ENCODE results near the gene TNFRSF12A. TPM values are rescaled to one million over a fixed set of nuclear protein-coding genes. Genes with fewer than 3 reads are reported as not detected.

TNFRSF12A gene
- total RNA-seq, 1 experiment from 2014 or later = 156 TPM

DNA sequence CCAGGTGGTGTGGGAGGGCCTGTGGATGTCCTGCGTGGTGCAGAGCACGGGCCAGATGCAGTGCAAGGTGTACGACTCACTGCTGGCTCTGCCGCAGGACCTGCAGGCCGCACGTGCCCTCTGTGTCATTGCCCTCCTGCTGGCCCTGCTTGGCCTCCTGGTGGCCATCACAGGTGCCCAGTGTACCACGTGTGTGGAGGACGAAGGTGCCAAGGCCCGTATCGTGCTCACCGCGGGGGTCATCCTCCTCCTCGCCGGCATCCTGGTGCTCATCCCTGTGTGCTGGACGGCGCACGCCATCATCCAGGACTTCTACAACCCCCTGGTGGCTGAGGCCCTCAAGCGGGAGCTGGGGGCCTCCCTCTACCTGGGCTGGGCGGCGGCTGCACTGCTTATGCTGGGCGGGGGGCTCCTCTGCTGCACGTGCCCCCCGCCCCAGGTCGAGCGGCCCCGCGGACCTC lies 6.6 kb upstream of the TNFRSF12A start:
- CTCF ChIA-PET = interaction anchor here (0.8 to 1.0 kb wide), 2 partner anchors 9 to 18 kb away, joined by 3 read pairs; no protein-coding TSS in a partner anchor
- no peak overlapping the region for H3K27ac ChIP-seq (ENCODE audit: low read length)

DNA sequence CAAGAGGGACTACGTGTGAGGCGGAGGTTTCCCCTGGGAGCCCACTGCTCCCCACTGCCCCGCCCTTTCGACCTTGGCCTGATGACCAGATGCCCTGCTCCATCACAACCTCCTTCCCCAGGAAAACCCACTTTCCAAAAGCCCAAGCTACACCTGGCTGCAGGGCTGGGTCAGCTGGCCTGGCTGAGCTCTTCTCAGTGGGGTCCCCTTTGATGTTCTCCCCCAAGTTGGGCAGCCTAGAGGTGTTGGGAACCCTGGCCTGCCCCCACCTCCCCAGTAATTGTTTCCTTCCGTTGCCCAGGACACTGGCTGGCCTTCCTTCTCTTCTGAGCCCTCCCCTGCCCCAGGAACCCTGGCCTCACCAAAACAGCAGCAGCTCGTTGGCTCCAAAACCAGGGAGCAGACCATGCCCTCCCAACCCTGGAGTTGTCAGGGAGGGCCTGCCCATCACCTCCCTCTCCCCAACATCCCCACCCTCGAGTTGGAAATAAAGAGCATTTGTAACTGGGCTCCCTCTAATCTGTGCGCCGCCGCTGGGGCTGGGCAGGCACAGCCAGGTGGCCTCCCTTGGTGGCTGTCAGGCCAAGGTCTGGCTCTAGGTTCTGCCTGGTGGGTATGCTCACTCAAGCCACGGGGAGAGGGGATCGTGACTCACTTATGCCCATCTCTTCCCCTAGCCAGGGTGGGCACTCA lies 6.0 kb upstream of the TNFRSF12A start:
- in situ Hi-C loops (cut with HindIII; ENCODE audit: low pct_unique_long_range_greater_than_20kb, low sequenced_read_pairs) = no loop called here
- Histone ChIP-seq H3K27ac (ENCODE audit: low read length) (no peak overlapping the region), H3K36me3 (ENCODE audit: control insufficient read depth, insufficient read depth, low read length) (no peaks in the 10 kb centered on the region), H3K9me3 (ENCODE audit: control insufficient read depth, insufficient read depth, low read depth, low read length) (no peaks in the 10 kb centered on the region), H3K27me3 (ENCODE audit: control insufficient read depth, insufficient read depth, low read length) (no peaks in the 10 kb centered on the region), H3K4me3 (ENCODE audit: low read depth in 2 of 2, low read length in 2 of 2) (no peak overlapping the region), H3K4me1 (ENCODE audit: control insufficient read depth, insufficient read depth, low read length) (peaks cover 11% of the 10 kb centered on the region; the same call in 1 of the 2 replicates)
- no peak for DNase-seq (ENCODE audit: low read depth, low spot score)
- intact Hi-C loops (cut with micrococcal nuclease; ENCODE audit: unreplicated experiment) = no loop called here
- no peak for TF ChIP-seq POLR2AphosphoS5 (IDR thresholded peaks at IDR 0.05; ENCODE audit: low read depth, low read length)
- TF ChIP-seq, protein P1, sequence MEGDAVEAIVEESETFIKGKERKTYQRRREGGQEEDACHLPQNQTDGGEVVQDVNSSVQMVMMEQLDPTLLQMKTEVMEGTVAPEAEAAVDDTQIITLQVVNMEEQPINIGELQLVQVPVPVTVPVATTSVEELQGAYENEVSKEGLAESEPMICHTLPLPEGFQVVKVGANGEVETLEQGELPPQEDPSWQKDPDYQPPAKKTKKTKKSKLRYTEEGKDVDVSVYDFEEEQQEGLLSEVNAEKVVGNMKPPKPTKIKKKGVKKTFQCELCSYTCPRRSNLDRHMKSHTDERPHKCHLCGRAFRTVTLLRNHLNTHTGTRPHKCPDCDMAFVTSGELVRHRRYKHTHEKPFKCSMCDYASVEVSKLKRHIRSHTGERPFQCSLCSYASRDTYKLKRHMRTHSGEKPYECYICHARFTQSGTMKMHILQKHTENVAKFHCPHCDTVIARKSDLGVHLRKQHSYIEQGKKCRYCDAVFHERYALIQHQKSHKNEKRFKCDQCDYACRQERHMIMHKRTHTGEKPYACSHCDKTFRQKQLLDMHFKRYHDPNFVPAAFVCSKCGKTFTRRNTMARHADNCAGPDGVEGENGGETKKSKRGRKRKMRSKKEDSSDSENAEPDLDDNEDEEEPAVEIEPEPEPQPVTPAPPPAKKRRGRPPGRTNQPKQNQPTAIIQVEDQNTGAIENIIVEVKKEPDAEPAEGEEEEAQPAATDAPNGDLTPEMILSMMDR (IDR thresholded peaks at IDR 0.05) = no peak
- no peak for TF ChIP-seq SIN3A (IDR thresholded peaks at IDR 0.05; ENCODE audit: borderline replicate concordance, insufficient read depth, low read depth, low read length)
- TF ChIP-seq TCF7L2 (IDR thresholded peaks at IDR 0.05; ENCODE audit: low read depth, low read length) = no peak
- TF ChIP-seq, protein P2, sequence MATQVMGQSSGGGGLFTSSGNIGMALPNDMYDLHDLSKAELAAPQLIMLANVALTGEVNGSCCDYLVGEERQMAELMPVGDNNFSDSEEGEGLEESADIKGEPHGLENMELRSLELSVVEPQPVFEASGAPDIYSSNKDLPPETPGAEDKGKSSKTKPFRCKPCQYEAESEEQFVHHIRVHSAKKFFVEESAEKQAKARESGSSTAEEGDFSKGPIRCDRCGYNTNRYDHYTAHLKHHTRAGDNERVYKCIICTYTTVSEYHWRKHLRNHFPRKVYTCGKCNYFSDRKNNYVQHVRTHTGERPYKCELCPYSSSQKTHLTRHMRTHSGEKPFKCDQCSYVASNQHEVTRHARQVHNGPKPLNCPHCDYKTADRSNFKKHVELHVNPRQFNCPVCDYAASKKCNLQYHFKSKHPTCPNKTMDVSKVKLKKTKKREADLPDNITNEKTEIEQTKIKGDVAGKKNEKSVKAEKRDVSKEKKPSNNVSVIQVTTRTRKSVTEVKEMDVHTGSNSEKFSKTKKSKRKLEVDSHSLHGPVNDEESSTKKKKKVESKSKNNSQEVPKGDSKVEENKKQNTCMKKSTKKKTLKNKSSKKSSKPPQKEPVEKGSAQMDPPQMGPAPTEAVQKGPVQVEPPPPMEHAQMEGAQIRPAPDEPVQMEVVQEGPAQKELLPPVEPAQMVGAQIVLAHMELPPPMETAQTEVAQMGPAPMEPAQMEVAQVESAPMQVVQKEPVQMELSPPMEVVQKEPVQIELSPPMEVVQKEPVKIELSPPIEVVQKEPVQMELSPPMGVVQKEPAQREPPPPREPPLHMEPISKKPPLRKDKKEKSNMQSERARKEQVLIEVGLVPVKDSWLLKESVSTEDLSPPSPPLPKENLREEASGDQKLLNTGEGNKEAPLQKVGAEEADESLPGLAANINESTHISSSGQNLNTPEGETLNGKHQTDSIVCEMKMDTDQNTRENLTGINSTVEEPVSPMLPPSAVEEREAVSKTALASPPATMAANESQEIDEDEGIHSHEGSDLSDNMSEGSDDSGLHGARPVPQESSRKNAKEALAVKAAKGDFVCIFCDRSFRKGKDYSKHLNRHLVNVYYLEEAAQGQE (IDR thresholded peaks at IDR 0.05; ENCODE audit: insufficient read depth in 1 of 2, low read depth in 2 of 2, low read length in 1 of 2) = no peak
- BruUV-seq (replicated peaks) = no TSS peak
- CTCF ChIA-PET = interaction anchor here (0.8 to 1.0 kb wide), 2 partner anchors 9 to 17 kb away, joined by 3 read pairs; no protein-coding TSS in a partner anchor
- no peak for ATAC-seq
- POLR2A ChIA-PET = no interaction called here

More for the DNA sequence above, 6.6 kb upstream of the TNFRSF12A start:
- DNase-seq (ENCODE audit: low read depth, low spot score) (no peak), ATAC-seq (peak; percentile 36)
- no peaks in the 10 kb centered on the region for H3K36me3 ChIP-seq (ENCODE audit: control insufficient read depth, insufficient read depth, low read length)
- H3K4me1 ChIP-seq (ENCODE audit: control insufficient read depth, insufficient read depth, low read length) = peaks cover 13% of the 10 kb centered on the region
- no peaks in the 10 kb centered on the region for H3K27me3 ChIP-seq (ENCODE audit: control insufficient read depth, insufficient read depth, low read length)
- in situ Hi-C loops (cut with HindIII; ENCODE audit: low pct_unique_long_range_greater_than_20kb, low sequenced_read_pairs) = no loop called here
- BruUV-seq (replicated peaks) = no TSS peak
- POLR2A ChIA-PET = no interaction called here
- TF ChIP-seq, protein P2 (IDR thresholded peaks at IDR 0.05; ENCODE audit: insufficient read depth in 1 of 2, low read depth in 2 of 2, low read length in 1 of 2) = no peak
- no peak for TF ChIP-seq POLR2AphosphoS5 (IDR thresholded peaks at IDR 0.05; ENCODE audit: low read depth, low read length)
- no peak for TF ChIP-seq SIN3A (IDR thresholded peaks at IDR 0.05; ENCODE audit: borderline replicate concordance, insufficient read depth, low read depth, low read length)
- TF ChIP-seq, protein P1 (IDR thresholded peaks at IDR 0.05) = no peak
- TF ChIP-seq TCF7L2 (IDR thresholded peaks at IDR 0.05; ENCODE audit: low read depth, low read length) = no peak
- intact Hi-C loops (cut with micrococcal nuclease; ENCODE audit: unreplicated experiment) = no loop called here
- no peak overlapping the region for H3K4me3 ChIP-seq (ENCODE audit: low read depth in 2 of 2, low read length in 2 of 2)
- no peaks in the 10 kb centered on the region for H3K9me3 ChIP-seq (ENCODE audit: control insufficient read depth, insufficient read depth, low read depth, low read length)
